Measurements from ENCODE around the gene RMND5B. TPM values are rescaled to one million over a fixed set of nuclear protein-coding genes. Genes with fewer than 3 reads are reported as not detected.
A peak's percentile ranks its signal among the peaks of the same experiment; 100 is the strongest.
"Not testable (repeated sequence)": the region's sequence is repeated elsewhere in the genome, so short reads cannot be mapped to it uniquely, and the experiment has no call there.

Gene RMND5B
- 22.4 and 33.9 TPM in 2 replicates for total RNA-seq

- peak; percentile 81 to 89 for DNase-seq (ENCODE audit: low read depth in 2 of 2)
These were observed at the start of gene RMND5B for GRCh38 chr5:178130576-178131445. Gene RMND5B, plus strand, starts transcription at chr5:178131014. Its CDS starts 7,106 bp downstream, at chr5:178138120.

DNA sequence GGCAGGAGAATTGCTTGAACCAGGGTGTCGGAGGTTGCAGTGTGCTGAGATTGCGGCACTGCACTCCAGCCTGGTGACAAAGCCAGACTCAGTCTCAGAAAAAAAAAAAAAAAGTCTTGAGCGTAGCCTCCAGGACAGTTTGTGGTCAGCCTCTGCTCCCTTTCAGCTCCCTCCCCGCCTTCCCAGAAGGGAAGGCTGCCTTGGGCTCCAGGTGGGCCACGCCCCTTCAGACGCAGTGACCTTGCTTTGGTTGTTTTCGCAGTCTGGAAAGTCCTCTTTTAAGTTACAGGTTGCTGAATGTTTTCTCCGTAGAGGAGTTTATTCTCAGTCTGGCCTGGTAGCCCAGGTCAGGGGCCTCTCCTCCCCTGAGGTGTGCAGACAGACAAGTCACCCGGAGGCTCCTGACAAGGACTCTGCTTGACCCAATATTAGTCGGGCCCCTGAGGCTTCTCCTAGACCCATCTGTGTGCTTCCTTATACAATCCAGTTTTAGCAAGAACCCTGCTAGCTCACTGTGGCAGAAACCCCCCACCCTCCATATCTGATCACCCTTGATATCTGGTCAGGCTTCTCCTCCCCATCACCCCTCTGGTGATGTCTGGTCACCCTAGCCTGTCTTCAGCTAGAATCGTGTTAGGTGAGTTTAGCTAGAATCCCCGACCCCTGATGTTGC lies 49.1 kb upstream of the RMND5B start:
- no peak for DNase-seq (ENCODE audit: low read depth in 2 of 2)

DNA sequence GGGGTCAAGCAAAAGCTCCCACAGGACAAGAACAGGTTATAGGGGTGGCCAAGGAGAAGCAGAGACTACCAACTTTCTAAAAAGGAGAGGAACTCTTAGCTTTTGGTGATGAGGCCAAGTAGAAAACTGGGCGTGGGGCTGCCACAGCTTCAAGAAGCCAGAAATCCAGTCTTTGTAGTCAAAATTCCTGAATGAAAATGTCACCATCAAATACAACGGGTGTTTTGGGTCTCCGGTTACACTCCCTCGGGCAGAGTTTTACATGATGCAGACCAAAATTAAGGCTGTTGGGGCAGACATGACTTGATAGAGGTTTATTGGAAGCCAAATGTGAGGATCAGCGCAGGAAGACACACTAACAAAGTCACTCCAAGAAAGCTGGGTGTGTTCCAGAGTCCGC lies 46.9 kb upstream of the RMND5B start:
- DNase-seq (ENCODE audit: low read depth in 2 of 2), result no peak

GRCh38 chr5:178085316-178085715 lies 45.5 kb upstream of the RMND5B start:
- DNase-seq (ENCODE audit: low read depth in 2 of 2), result no peak

DNA sequence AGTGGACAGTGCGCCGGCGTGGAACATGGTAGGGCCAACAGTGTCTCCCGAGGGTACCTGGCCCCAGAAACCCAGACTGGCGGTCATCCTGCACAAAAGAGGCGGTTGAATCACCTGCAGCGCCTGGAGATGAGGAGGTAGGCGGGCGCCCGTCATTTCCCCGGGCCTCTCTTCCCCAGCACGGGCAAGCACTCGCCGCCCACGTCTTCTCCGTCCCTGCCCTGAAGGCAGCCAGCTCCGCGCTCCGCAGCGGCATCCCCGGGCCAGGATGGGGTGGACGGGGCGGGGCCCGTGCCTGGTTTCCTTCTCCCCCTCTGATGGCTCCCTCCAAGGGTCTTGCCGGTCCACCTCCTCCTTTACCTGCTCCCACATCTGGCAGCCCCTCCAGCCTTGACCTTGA lies 44.5 kb upstream of the RMND5B start:
- no peak for DNase-seq (ENCODE audit: low read depth in 2 of 2)

- not testable (repeated sequence) for DNase-seq (ENCODE audit: low read depth in 2 of 2)
These were observed 43.6 kb upstream of the RMND5B start for GRCh38 chr5:178087199-178087598.

DNA sequence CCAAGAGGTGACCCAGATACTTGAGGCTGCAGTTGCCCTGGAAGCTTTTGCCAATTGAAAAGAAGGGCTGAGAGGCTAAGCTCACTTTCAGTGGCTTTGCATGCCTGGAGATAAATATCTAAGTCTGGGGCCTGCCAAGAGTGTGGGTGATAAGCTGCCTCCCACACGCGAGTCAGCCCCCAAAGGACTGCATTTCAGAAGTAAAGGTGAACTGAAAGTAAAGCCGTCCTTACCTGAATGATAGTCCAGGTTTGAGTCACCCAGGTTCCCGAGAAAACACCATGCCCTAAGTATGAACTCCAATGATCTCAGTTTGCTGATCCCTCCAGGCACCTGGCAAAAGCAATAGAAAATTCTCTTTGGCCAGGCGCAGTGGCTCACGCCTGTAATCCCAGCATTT lies 40.0 kb upstream of the RMND5B start:
- no peak for DNase-seq (ENCODE audit: low read depth in 2 of 2)

GRCh38 chr5:178093134-178093533 lies 37.7 kb upstream of the RMND5B start:
- DNase-seq (ENCODE audit: low read depth in 2 of 2), result no peak

DNA sequence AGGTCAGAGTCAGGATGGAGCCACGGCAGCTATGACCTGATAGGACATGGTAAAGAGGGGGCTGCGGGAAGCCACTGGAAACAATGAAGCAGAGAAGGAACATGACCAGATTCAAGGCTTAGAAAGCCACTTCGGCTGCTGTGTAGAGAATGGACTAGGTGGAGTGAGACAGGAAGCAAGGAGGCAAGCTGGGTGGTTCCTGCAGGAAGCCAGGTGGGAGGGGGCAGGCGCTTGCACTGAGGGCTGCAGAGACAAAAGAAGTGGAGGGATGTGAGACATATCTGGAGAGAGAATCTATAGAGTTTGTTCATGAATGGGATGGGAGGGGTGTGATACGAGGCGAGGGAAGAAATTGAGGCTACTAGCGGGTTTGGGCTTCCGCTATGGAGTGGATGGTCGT lies 36.5 kb upstream of the RMND5B start:
- no peak for DNase-seq (ENCODE audit: low read depth in 2 of 2)

DNA sequence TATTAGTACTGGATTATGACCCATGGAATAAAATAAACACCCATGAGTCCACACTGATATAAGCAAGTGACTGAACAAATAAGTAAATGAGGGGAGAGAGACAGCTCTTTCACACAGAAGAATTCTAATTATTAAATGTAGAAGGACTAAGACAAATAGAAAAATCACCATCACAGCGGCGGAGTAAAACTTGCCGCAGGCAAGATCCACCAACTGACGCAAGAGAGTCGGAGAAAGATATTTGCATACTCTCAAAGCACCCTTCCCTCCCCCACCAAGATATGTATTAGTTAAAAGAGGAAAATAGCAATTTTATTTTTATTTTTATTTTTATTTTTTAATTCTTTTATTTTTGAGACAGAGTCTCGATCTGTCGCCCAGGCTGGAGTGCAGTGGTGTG lies 32.1 kb upstream of the RMND5B start:
- DNase-seq (ENCODE audit: low read depth in 2 of 2), result no peak

DNA sequence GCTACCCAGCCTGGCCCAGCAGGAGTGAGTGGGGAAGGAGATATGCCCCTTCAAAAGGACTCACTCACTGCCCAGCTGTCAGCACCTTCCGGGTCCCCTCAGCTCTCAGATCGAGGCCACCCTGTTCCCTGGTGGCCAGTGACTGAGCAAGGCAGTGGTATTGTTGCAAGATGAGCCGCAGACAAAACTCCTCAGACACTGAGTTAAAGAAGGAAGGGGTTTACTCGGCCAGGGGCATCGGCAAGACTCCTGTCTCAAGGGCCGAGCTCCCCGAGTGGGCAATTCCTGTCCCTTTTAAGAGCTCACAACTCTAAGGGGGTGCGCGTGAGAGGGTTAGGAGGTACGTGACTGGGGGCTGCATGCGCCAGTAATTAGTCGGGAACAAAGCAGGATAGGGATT lies 27.2 kb upstream of the RMND5B start:
- DNase-seq (ENCODE audit: low read depth in 2 of 2), result no peak

- DNase-seq (ENCODE audit: low read depth in 2 of 2), result no peak
These were observed 26.3 kb upstream of the RMND5B start for GRCh38 chr5:178104492-178104891.

GRCh38 chr5:178106086-178106485 lies 24.7 kb upstream of the RMND5B start:
- no peak for DNase-seq (ENCODE audit: low read depth in 2 of 2)

- no peak for DNase-seq (ENCODE audit: low read depth in 2 of 2)
These were observed 24.1 kb upstream of the RMND5B start for GRCh38 chr5:178106556-178107239.

- DNase-seq (ENCODE audit: low read depth in 2 of 2), result no peak
These were observed 23.0 kb upstream of the RMND5B start for GRCh38 chr5:178107756-178108310.

- DNase-seq (ENCODE audit: low read depth in 2 of 2), result no peak
These were observed 22.4 kb upstream of the RMND5B start for GRCh38 chr5:178108446-178108845.

GRCh38 chr5:178108966-178109365 lies 21.8 kb upstream of the RMND5B start:
- DNase-seq (ENCODE audit: low read depth in 2 of 2), result no peak

DNA sequence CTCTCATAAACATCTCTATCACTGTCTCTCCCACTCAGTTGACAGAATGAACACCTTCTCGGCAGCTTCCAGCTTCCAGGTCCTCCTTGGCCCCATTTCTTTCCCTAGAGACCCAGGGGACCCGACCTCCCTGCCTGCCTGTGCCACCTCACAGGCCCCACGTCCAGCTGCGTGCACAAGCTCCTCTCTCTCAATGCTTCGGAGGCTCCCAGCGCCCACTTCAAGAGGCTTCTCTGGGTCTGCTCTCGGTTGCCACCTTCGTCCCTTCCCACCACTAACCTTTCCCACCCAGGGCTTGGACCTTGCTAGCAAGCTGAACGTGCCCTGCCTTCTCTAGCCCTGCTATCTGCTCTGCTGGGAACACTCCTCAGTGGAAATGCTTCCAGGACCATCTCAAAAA lies 20.3 kb upstream of the RMND5B start:
- no peak for DNase-seq (ENCODE audit: low read depth in 2 of 2)

DNA sequence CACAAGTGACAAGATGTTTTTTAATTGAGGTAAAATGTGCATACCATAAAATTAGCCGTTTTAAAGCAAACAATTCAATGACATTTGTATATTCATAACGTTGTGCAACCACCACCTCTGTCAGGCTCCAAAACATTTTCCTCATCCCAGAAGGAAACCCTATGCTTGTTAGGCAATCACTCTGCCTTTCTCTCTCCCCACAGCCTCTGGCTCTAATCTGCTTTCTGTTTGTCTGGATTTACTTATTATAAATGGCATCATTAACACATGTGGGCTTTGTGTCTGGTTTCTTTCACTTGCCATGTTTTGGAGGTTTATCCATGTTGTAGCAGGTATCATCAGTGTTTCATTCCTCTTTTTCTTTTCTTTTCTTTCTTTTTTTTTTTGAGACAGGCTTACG lies 18.9 kb upstream of the RMND5B start:
- no peak for DNase-seq (ENCODE audit: low read depth in 2 of 2)

DNA sequence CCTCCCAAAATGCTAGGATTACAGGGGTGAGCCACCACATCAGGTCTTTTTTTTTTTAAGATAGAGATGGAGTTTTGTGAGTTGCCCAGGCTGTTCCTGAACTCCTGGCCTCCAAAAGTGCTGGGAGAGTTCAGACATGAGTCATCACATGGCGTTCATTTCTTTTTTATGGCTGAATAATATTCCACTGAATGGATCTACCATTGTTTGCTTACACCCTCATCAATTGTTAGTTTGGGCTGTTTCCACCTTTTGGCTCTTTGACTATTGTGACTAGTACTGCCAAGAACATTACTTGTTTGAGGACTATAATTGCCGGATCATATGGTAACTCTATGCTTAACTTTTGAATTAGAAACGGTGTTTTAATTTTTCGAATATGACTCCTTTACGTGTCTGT lies 18.3 kb upstream of the RMND5B start:
- DNase-seq (ENCODE audit: low read depth in 2 of 2), result no peak

DNA sequence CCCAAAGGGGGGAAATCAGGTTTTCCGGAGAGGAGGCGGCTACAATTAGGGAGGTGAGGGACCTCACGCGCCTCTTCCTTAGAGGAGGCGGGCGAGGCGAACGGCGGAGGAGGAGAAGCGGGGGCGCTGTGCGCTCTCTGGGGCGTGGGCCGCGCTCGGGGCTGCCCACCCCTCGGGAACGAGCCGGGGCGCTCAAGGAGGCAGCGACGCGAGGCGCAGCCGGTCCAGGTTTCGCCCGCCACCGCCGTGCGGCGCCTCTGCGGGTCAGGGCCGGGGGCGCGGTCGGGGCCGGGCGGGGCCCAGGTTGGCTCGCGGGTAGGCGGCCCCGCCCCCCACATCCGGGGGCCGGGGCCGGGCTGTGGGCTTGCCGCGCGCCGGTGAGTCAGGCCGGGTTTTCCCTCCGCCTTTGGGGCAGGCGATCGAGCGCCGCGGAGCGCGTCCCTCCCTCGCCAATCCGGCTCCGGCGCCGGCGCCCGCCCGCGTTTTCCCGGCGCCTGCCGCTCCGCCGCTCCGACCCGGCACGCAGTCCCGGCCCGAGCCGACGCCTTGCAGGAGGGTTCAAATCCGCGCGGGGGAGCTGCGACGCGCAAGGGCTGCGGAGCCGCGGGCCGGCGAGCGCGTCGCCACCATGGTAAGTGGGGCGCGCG lies 17.6 kb upstream of the RMND5B start, which contains the start of gene N4BP3:
N4BP3 (plus strand) TSS at position 392 of the 647 bp plus-strand sequence. CDS start 6,052 bp downstream, outside the sequence.
- DNase-seq (ENCODE audit: low read depth in 2 of 2), result peak; percentile 70 to 73
